Measurements from ENCODE around the gene PPFIA2.
"Not testable (repeated sequence)": the region's sequence is repeated elsewhere in the genome, so short reads cannot be mapped to it uniquely, and the experiment has no call there.

The PPFIA2 gene

DNA sequence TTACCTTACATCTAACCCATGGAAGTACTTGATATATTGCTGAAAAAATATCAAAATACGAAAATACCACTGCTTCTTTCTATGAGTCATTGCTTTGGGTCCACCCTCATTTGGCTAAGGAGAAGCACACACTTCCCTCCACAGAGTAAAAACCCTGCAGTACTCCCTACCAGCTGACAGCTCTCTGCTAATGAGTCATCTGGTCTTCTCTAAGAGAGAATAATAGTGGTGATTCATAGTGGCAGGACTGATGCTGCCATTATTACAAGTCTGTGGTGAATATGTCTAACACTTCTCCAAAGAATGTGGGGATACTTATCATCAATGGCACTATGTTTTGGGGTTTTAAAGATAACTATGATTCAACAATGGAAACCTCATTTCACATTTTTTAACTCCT lies 90.7 kb downstream of the PPFIA2 start:
- DNase-seq (ENCODE audit: low spot score) = peak; percentile 94

DNA sequence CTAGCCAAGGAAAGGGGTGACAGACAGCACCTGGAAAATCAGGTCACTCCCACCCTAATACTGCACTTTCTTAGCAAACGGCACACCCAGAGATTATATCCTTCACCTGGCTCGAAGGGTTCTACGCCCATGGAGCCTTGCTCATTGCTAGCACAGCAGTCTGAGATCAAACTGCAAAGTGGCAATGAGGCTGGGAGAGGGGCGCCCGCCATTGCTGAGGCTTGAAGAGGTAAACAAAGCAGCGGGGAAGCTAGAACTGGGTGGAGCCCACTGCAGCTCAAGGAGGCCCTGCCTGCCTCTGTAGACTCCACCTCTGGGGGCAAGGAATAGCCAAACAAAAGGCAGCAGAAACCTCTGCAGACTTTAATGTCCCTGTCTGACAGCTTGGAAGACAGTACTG lies 99.8 kb downstream of the PPFIA2 start:
- DNase-seq (ENCODE audit: low spot score) = not testable (repeated sequence)

DNA sequence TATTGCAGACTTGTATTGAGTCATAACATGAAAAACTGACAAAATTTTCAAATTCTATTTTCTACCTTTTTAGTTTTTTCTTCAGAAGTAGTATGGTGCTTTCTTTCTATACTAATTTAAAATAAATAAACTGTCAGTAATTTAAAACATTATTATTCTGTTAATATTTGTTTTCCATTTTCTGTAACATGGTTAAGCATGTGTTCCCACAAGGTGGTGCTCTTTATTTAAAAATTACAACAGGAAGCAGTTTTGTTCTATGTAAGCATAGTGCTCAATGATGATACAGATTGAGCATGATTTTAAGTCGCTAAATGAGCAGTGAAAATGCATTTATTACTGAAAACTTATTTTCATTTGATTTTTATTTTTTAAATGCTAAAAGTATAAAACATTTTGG lies 114.6 kb downstream of the PPFIA2 start:
- DNase-seq (ENCODE audit: low spot score) = peak; percentile 63

DNA sequence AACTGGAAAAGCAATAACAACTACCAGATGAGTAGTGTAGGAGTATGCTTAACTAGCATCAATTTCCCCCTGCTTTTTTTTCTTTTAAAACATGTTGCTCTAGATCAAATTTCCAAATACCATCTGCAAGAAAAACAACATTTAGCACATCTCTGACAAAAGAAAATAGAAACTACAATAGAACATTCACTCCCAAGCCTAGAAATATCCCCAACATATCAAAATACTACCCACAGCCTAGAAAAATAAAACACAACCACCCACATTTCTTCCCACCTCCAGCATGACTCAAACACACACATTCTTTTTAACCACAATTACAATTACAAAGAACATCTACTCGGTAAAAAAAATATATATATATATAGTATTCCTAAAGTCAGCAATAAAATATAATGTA lies 120.0 kb downstream of the PPFIA2 start:
- DNase-seq (ENCODE audit: low spot score) = no peak

GRCh38 chr12:81633127-81633526 lies 126.0 kb downstream of the PPFIA2 start:
- no peak for DNase-seq (ENCODE audit: low spot score)

DNA sequence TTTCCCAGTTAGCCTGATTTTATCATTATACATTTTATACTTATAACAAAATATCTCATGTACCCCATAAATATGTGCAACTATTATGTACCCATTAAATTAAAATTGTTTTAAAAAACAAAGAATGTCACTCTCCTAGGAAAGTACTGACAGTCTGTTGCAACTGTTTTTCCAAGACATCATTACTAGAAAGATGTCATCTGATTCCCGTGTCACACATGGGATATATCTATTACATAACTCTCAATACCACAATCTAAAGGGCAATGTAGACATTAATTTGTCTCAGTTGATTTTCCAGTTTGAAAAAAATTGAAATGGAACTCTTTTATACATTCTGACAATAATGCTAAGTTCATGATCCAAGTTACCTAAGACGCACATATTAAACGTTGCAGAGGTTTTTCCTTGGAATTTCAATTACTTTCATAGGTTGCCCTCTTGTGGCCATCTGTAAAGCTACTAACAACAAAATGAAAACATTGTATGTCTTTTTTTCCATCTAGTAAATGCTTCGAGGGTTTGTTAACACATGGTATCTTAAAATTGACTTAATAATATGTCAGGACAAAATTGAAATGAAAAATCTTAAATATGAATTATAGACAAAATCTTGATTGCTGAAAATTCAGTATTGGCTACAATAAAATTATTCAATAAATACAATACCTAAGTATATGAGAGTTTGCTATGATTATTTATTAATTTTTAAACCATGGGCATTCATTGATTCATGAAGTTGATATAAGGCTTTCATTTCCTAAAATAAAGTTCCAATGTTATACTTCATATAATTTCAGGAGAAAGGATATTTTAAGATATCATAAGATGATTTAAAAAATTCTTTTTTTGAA lies 131.6 kb downstream of the PPFIA2 start:
- peak; percentile 57 for DNase-seq (ENCODE audit: low spot score)

GRCh38 chr12:81626406-81626805 lies 132.7 kb downstream of the PPFIA2 start:
- DNase-seq (ENCODE audit: low spot score) = no peak

DNA sequence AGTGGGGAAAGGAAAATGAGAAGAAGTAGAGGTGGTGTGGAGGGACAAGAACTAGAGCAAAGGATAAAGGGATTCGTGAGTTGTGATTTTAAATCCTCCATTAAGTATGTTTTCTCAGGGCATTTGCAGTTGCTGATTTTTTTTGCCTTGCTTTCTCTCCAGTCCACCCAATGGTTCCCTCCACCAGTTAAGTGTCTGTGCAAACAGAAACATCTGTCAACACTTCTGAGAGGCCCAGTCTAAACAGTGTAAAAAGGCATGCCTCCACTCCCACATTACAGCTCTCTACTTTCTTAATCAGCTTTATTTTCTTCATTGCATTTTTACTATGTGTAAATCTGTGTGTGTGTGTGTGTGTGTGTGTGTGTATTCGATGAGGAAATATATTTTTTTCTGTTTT lies 141.2 kb downstream of the PPFIA2 start:
- no peak for DNase-seq (ENCODE audit: low spot score)

DNA sequence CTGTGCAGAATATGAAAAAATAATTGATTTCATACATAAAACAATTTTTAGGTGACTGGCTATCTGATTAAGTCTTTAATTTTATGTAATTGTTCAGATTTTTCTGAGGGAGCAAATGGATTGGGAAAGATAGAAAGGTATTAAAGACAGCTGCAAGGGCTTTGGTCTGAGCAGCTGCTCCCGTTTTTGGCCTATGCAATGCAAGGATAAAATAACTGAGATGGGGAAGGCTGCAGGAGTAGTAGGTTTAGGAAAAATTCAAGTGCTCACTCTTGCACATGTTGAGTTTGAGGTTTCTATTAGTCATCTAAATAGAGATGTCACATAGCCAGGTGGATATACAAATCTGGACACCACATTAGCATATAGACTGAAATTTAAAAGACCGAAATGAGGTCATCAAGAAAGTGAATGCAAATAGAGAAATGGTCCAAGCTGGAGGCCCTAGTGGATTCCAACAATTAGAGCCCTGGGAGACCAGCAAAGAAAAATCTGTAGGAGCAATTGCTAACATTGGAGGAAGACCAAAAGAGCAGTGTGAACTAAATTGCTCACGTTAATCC lies 144.0 kb downstream of the PPFIA2 start:
- no peak for DNase-seq (ENCODE audit: low spot score)

DNA sequence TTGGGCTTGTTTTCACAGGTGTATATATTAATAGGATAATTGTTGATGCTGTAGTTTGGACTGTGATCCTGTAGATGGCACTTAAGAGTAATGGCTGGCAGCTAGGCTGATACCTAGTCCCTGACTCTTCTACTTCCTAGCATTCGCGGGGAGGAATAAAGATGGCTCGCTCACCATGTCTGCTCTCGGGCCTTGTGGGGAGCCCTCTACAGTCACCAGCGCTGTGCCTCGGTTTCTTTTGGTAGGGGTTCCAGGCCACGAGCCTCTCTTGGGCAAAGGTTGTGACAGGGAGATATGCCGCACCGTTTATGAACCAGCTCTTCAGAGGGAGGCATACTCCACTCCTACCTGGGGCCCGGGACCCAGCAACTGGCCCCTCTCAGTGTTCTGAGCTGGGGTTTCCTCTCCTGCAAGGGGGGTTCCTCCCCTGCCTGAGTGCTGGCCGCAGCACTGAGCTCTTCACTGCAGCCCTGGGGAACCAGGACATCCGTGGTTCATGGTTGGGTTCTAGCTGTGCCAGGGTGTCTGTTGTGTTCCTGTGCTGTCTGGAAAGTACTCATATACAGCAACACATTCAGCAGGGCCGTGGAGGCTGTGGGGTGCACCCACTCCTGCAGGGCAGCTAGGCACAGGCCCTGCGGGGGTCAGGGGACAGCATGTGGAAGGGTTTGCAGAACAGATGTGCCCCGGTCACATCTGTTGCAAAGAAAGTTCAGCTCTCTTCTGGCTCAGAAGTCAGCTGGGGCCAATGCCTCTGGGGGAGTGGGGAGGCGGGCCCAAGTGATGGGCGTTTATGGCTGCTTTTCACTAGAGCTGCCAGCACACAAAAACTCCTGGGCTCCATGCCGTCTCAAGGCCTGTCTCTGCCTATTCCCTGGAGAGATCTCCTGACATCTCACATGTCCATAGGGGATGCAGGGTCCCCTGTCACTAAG lies 147.9 kb downstream of the PPFIA2 start:
- DNase-seq (ENCODE audit: low spot score) = peak; percentile 34

- DNase-seq (ENCODE audit: low spot score) = peak; percentile 26
Observed at GRCh38 chr12:81597928-81598604, 161.1 kb downstream of the PPFIA2 start.

DNA sequence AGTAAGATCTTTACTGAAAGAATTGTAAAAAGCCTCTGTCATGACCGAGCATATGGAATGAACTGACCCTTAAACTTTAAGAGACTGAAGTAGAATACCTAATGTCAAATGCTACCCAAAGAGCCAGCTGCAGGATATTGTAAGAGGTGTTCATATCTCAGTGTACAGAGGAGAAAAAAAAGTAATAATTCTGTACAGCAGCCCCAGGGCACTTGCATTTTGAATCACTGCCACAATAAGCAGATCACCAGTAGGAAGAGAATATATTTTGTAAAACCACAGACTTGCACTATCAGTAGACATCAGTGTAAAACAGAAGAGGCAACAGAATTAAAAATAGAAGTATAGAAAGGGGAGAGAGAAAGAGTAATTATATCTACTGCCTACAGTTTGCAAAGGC lies 162.6 kb downstream of the PPFIA2 start:
- DNase-seq (ENCODE audit: low spot score) = no peak

GRCh38 chr12:81591256-81591655 lies 167.9 kb downstream of the PPFIA2 start:
- DNase-seq (ENCODE audit: low spot score) = no peak

DNA sequence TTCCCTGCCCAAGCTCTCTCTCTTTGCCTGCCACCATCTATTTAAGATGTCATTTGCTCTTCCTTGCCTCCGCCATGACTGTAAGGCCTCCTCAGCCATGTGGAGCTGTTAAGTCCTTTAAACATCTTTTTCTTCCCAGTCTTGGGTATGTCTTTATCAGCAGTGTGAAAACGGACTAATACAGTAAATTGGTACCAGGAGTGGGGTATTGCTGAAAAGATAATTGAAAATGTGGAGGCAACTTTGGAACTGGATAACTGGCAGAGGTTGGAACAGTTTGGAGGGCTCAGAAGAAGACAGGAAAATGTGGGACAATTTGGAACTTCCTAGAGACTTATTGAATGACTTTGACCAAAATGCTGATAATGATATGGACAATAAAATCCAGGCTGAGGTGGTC lies 168.4 kb downstream of the PPFIA2 start:
- DNase-seq (ENCODE audit: low spot score) = not testable (repeated sequence)

DNA sequence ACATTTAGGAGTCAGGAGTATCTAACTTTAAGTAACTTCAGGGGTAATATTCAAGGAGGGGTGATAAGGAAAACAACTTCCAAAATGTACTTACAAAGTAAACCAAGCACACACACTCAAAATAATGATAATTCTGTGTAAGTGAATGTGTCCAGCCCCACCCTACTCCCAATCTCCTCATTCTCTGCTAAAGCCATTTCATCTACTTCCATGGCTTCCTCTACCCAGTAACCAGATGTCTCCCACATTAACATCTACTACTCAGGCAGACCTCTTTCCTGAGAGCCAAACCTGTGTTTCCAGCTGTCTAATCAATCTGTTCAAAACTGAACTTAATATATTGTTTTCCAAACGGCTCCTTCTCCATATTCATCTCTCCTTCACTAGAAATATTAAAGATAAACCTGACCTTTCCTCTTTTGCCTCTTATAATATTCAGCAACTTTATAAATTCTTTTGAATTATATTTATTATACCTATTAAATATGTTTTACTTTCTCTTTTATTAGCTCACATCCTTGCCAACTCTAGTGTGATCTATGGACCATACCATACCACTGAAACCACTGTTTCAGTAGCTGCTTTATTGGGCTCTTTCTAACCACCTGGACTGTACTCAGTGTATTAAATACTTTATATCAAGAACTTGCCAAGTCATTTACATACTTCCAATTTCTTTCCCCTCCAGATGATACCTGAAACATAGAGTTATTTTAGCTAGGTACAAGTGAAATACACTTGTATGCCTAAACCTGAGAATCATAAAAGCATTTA lies 170.7 kb downstream of the PPFIA2 start:
- no peak for DNase-seq (ENCODE audit: low spot score)

DNA sequence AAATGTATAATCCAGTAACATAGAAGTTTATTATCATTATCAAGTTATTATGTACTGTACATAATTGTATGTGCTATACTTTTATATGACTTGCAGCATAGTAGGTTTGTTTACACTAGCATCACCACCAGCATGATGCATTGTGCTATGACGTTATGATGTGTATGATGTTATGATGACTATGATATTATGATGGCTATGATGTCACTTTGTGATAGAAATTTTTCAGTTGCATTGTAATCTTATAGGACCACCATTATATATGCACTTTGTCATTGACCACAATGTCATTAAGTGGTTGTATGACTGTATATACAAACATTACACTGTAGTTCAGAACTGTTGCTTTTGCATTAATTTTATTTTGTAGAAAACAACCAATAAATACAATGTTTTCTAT lies 173.4 kb downstream of the PPFIA2 start:
- DNase-seq (ENCODE audit: low spot score) = no peak

DNA sequence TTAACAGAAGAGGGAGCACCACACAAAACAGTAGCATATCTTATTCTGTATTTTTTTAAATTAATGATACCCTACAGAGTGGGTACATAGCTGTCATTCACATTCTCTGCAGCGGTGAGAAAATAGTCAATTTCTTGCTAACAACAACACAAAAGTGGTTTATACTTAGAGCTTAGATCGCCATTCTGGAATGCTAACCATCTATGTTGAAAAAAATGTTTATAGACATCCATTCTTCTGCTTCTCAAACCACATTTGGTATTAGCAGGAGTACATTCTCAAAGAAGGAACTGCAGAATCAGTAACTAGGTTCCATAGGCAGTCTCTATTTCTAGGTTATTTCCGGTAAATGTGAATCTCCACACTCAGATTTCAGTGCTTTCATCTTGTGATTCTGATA lies 185.9 kb downstream of the PPFIA2 start:
- DNase-seq (ENCODE audit: low spot score) = peak; percentile 37

- DNase-seq (ENCODE audit: low spot score) = no peak
Observed at GRCh38 chr12:81572411-81572810, 186.7 kb downstream of the PPFIA2 start.

- DNase-seq (ENCODE audit: low spot score) = no peak
Observed at GRCh38 chr12:81570234-81570633, 188.9 kb downstream of the PPFIA2 start.

- DNase-seq (ENCODE audit: low spot score) = no peak
Observed at GRCh38 chr12:81564237-81564636, 194.9 kb downstream of the PPFIA2 start.

DNA sequence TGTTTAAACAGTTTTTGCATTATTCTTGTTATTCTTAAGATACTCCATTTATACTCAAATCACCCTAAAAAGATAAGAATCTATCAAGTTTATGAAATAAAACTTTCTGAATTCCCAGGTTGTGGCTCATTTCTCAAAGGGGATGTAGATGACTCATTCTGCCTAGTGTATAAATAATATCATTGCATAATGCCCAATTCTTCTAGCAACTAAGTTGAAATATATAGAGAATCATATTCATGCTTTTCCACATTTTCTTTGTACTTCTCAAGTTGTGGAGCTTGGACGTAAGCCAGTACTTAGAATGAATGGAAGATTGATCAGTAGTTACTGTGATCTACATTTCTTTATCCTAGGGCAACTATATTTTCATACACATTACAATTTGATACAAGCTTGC lies 201.1 kb downstream of the PPFIA2 start:
- no peak for DNase-seq (ENCODE audit: low spot score)

Data from kidney tubule cell (primary cell).